ENCODE results near the gene C3AR1.
"Not testable (repeated sequence)": the region's sequence is repeated elsewhere in the genome, so short reads cannot be mapped to it uniquely, and the experiment has no call there.

C3AR1 gene

DNA sequence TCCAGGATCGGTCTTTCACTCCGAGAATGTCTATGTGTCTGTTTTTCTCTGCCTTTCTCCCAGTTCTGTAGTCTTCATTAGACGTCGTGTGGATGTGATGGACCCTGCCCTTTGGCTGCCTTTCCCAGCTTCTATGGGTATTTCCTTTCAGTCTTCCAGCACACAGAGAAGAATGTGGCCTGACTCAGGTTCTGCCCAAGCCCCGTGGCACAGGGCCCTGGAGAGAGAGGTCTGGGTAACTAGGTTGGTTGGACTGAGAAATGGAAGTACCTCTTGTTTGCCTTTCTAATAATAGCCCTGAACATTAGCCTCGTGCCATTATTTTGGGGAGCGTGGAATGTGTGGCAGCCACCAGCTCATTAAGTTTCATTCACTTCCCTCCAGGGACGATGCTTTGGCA is 29.8 kb downstream of the C3AR1 start:
- H3K4me1 ChIP-seq (ENCODE audit: insufficient read depth, low read length) = peaks cover 60% of the 10 kb centered on the region
- H3K27me3 ChIP-seq (ENCODE audit: control insufficient read depth in 1 of 2, insufficient read depth in 2 of 2, low read length in 2 of 2) = no peaks in the 10 kb centered on the region
- no peak overlapping the region for H3K27ac ChIP-seq (ENCODE audit: low read depth, low read length)
- H3K4me3 ChIP-seq (ENCODE audit: low read depth in 1 of 2, low read length in 2 of 2) = no peak overlapping the region
- H3K9ac ChIP-seq (ENCODE audit: low read length) = no peak overlapping the region
- no peaks in the 10 kb centered on the region for H3K9me3 ChIP-seq (ENCODE audit: low read length)
- H3K36me3 ChIP-seq (ENCODE audit: insufficient read depth, low read length) = peaks cover 18% of the 10 kb centered on the region

GRCh38 chr12:8035440-8036010 is 30.6 kb downstream of the C3AR1 start:
- no peaks in the 10 kb centered on the region for H3K9me3 ChIP-seq (ENCODE audit: low read length)
- H3K27ac ChIP-seq (ENCODE audit: low read depth, low read length) = peak overlapping the region; percentile 37
- H3K9ac ChIP-seq (ENCODE audit: low read length) = peak overlapping the region; percentile 98
- peaks cover 60% of the 10 kb centered on the region for H3K4me1 ChIP-seq (ENCODE audit: insufficient read depth, low read length)
- peak overlapping the region in 1 of 2 donors; percentile 97 for H3K4me3 ChIP-seq (ENCODE audit: low read depth in 1 of 2, low read length in 2 of 2)
- H3K27me3 ChIP-seq (ENCODE audit: control insufficient read depth in 1 of 2, insufficient read depth in 2 of 2, low read length in 2 of 2) = no peaks in the 10 kb centered on the region
- H3K36me3 ChIP-seq (ENCODE audit: insufficient read depth, low read length) = peaks cover 11% of the 10 kb centered on the region

DNA sequence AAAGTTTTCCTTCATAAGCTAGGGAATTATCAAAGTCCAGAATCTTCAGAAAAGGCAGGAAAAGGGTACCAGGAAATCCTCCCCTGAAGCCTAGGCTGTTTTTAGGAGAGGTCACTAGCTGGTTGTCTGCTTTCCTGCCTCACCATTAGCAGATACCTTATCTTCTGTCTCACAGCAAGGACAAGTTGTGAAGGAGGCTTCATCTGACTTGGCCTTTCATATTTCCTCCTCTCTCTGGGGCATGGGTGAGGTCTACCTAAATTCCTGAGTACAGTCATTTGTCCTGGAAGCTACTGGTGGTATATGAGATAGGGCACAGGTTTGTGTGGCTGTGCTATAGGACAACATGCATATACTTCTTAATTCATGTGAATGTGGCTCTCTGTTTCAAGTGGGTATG is 31.4 kb downstream of the C3AR1 start:
- H3K9ac ChIP-seq (ENCODE audit: low read length) = peak overlapping the region; percentile 98
- H3K4me1 ChIP-seq (ENCODE audit: insufficient read depth, low read length) = peaks cover 60% of the 10 kb centered on the region
- H3K27me3 ChIP-seq (ENCODE audit: control insufficient read depth in 1 of 2, insufficient read depth in 2 of 2, low read length in 2 of 2) = no peaks in the 10 kb centered on the region
- H3K9me3 ChIP-seq (ENCODE audit: low read length) = no peaks in the 10 kb centered on the region
- H3K4me3 ChIP-seq (ENCODE audit: low read depth in 1 of 2, low read length in 2 of 2) = peak overlapping the region in 1 of 2 donors; percentile 97
- peaks cover 4% of the 10 kb centered on the region for H3K36me3 ChIP-seq (ENCODE audit: insufficient read depth, low read length)
- no peak overlapping the region for H3K27ac ChIP-seq (ENCODE audit: low read depth, low read length)

DNA sequence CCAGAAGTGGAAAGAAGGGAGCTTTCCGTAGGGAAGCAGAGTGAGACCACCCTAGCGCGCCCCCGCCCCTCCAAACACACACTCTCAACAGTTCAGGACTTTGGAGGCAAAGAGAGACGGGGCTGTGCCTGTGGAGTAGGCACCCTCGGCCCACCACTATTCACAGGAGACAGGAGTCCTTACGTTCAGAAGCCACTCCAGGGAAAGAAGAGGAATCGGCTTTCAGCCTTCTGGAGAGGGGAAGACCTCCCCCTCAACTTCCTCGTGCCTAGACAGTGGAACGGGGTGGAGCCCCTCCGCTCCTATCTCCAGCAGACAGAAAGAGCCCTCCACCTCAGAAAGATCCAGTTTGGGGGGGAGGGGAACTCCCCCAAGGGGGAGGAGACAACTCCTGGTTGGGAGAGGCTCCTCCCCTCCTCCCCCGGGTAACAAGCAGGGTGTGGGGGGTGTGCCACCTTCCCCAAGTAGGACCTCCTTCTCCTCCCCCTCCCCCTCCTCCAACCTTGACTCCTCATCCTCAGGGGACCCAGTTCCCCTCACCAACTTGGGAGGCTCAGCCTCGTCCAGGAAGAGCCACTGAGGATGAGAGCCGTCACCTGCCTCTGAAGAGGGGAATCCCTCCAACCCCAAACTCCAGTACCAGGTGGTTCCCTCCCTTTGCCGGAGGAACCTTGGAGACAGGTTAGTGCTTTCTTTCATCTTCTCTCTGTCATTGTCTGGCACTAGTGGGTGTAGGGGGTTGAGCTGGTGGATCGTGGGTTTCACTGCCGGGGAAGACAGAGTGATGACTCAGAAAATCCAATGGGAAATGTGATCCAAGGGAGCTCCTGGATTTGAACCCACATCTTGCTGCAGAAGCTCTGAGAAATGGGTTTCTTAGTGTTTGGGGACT is 32.8 kb downstream of the C3AR1 start:
- H3K27ac ChIP-seq (ENCODE audit: low read depth, low read length) = peak overlapping the region; percentile 99
- peaks cover 49% of the 10 kb centered on the region for H3K4me1 ChIP-seq (ENCODE audit: insufficient read depth, low read length)
- H3K36me3 ChIP-seq (ENCODE audit: insufficient read depth, low read length) = no peaks in the 10 kb centered on the region
- H3K27me3 ChIP-seq (ENCODE audit: control insufficient read depth in 1 of 2, insufficient read depth in 2 of 2, low read length in 2 of 2) = no peaks in the 10 kb centered on the region
- H3K4me3 ChIP-seq (ENCODE audit: low read depth in 1 of 2, low read length in 2 of 2) = peak overlapping the region; percentile 89 to 97
- peak overlapping the region; percentile 98 for H3K9ac ChIP-seq (ENCODE audit: low read length)
- H3K9me3 ChIP-seq (ENCODE audit: low read length) = no peaks in the 10 kb centered on the region

DNA sequence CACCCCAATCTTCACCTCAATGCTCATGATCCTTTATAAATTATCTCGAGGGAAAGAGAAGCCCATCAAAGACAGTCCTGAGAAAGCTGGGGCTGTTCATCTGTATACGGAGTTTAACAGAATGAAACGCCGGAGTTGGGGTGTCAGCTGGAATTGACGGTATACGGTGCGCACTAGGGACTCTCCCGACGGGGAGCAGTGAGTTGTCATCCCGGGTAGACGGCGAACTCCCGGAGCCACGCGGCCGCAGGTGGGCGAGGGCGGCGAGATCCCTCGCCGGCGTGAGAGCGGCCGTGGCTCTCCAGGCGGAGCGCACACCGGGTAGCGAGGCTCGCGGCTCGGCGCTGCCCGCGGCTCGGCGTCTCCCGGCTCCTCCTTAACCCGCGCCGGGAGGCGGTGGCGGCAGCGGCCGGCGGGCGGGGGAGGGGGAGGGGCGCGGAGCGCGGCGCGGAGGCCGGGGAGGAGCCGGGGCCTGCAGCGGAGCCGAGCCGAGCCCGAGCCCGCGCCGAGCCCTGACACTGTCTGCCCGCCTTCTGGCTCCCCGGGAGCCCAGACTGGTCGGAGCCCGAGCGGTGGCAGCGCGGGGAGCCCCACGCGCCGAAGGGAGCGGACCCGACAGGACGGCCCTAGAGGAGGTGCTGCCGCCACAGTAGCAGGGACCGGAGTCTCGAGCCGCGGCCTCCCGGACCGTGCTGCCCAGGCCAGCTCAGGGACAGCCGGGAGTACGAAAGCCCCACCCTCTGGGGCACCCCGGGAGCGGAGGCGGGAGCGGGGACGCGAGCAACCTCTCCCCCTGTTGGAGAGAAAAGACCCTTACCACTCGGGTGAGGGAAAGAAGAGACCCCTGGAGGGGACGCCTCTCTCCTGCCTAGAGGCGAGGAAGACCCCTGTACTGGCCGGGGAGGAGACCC is 33.7 kb downstream of the C3AR1 start, which contains the start of gene FOXJ2:
TSS of gene FOXJ2 (plus strand) at position 475 of the 911 bp plus-strand sequence. CDS start 7,117 bp downstream, outside the sequence.
- H3K27me3 ChIP-seq (ENCODE audit: control insufficient read depth in 1 of 2, insufficient read depth in 2 of 2, low read length in 2 of 2) = no peaks in the 10 kb centered on the region
- H3K4me1 ChIP-seq (ENCODE audit: insufficient read depth, low read length) = peaks cover 40% of the 10 kb centered on the region
- H3K4me3 ChIP-seq (ENCODE audit: low read depth in 1 of 2, low read length in 2 of 2) = peak within 1 kb of the TSS; percentile 89 to 97
- H3K27ac ChIP-seq (ENCODE audit: low read depth, low read length) = peak within 1 kb of the TSS; percentile 99
- peak within 1 kb of the TSS; percentile 98 for H3K9ac ChIP-seq (ENCODE audit: low read length)
- no peaks in the 10 kb centered on the region for H3K9me3 ChIP-seq (ENCODE audit: low read length)
- H3K36me3 ChIP-seq (ENCODE audit: insufficient read depth, low read length) = no peaks in the 10 kb centered on the region

- H3K9me3 ChIP-seq (ENCODE audit: low read length) = no peaks in the 10 kb centered on the region
- peak overlapping the region; percentile 37 to 62 for H3K4me3 ChIP-seq (ENCODE audit: low read depth in 1 of 2, low read length in 2 of 2)
- H3K4me1 ChIP-seq (ENCODE audit: insufficient read depth, low read length) = peaks cover 34% of the 10 kb centered on the region
- H3K36me3 ChIP-seq (ENCODE audit: insufficient read depth, low read length) = no peaks in the 10 kb centered on the region
- no peaks in the 10 kb centered on the region for H3K27me3 ChIP-seq (ENCODE audit: control insufficient read depth in 1 of 2, insufficient read depth in 2 of 2, low read length in 2 of 2)
- H3K27ac ChIP-seq (ENCODE audit: low read depth, low read length) = peak overlapping the region; percentile 74
- peak overlapping the region; percentile 88 for H3K9ac ChIP-seq (ENCODE audit: low read length)
Observed at GRCh38 chr12:8031872-8032241, 34.3 kb downstream of the C3AR1 start.

DNA sequence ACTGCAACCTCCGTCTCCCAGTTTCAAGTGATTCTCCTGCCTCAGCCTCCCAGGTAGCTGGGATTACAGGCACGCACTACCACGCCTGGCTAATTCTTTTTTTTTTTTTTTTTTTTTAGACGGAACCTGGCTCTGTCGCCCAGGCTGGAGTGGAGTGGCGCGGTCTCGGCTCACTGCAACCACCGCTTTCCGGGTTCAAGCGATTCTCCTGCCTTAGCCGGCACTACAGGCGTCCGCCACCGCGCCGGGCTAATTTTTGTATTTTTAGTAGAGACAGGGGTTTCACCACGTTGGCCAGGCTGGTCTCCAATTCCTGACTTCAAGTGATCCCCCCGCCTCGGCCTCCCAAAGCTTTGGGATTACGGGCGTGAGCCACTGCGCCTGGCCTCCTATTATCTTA is 35.1 kb downstream of the C3AR1 start:
- not testable (repeated sequence) for H3K9ac ChIP-seq (ENCODE audit: low read length); H3K27ac ChIP-seq (ENCODE audit: low read depth, low read length); H3K4me3 ChIP-seq (ENCODE audit: low read depth in 1 of 2, low read length in 2 of 2); H3K27me3 ChIP-seq (ENCODE audit: control insufficient read depth in 1 of 2, insufficient read depth in 2 of 2, low read length in 2 of 2); H3K9me3 ChIP-seq (ENCODE audit: low read length); H3K36me3 ChIP-seq (ENCODE audit: insufficient read depth, low read length)
- H3K4me1 ChIP-seq (ENCODE audit: insufficient read depth, low read length) = peaks cover 25% of the 10 kb centered on the region

DNA sequence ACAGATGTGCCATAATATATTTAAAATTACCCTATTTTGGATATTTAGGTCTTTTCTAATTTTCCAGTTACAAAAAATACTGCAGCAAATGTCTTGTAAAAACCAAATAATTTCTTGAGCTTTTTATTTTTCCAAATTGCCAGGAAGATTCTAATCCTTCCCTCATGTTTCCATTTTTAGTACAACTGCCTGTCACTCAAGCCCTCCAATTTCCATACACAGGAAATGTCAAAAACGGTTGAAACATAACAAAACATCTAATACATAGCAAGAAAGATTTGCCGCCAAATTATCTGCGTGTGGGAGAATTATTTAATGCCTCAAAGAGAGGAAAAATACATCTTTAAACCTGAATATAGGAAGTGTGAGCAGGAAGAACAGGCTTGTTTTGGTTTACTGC is 36.0 kb downstream of the C3AR1 start:
- no peak overlapping the region for H3K27ac ChIP-seq (ENCODE audit: low read depth, low read length)
- H3K9ac ChIP-seq (ENCODE audit: low read length) = no peak overlapping the region
- no peaks in the 10 kb centered on the region for H3K36me3 ChIP-seq (ENCODE audit: insufficient read depth, low read length)
- H3K27me3 ChIP-seq (ENCODE audit: control insufficient read depth in 1 of 2, insufficient read depth in 2 of 2, low read length in 2 of 2) = no peaks in the 10 kb centered on the region
- no peak overlapping the region for H3K4me3 ChIP-seq (ENCODE audit: low read depth in 1 of 2, low read length in 2 of 2)
- H3K4me1 ChIP-seq (ENCODE audit: insufficient read depth, low read length) = peaks cover 17% of the 10 kb centered on the region
- H3K9me3 ChIP-seq (ENCODE audit: low read length) = no peaks in the 10 kb centered on the region

DNA sequence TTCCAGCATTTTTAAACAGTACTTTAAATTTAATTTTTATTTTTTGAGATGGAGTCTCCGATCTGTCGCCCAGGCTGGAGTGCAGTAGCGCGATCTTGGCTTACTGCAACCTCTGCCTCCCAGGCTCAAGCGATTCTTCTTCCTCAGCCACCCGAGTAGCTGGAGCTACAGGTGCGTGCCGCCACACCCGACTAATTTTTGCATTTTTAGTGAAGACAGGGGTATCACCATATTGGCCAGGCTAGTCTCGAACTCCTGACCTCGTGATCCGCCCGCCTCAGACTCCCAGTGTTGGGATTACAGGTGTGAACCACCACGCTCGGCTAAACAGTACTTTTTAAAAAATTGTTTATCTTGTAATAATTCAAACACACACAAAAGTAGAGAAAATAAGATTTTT is 37.9 kb downstream of the C3AR1 start:
- no peak overlapping the region for H3K27ac ChIP-seq (ENCODE audit: low read depth, low read length)
- no peaks in the 10 kb centered on the region for H3K4me1 ChIP-seq (ENCODE audit: insufficient read depth, low read length)
- no peak overlapping the region for H3K4me3 ChIP-seq (ENCODE audit: low read depth in 1 of 2, low read length in 2 of 2)
- H3K27me3 ChIP-seq (ENCODE audit: control insufficient read depth in 1 of 2, insufficient read depth in 2 of 2, low read length in 2 of 2) = no peaks in the 10 kb centered on the region
- H3K9ac ChIP-seq (ENCODE audit: low read length) = no peak overlapping the region
- H3K9me3 ChIP-seq (ENCODE audit: low read length) = no peaks in the 10 kb centered on the region
- H3K36me3 ChIP-seq (ENCODE audit: insufficient read depth, low read length) = no peaks in the 10 kb centered on the region

DNA sequence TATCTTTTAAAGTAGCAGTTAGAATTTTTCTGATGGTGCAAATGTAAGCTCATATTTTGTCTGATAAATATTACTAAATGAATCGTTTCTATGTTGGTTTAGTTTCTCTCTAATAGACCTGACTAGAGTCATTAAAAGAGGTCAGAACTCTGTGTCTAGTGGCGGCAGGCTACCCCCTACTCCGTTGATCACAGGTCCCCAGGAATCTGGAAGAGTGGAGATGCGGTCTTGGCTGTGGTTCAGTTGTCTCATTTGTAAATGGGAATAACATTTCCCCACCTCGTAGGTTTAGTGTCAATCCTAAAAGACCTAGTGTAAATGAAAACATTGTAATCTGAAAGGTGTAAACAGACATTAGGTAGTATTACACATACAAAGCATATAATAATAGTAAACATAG is 38.3 kb downstream of the C3AR1 start:
- Histone ChIP-seq H3K4me1 (ENCODE audit: insufficient read depth, low read length) (no peaks in the 10 kb centered on the region), H3K4me3 (ENCODE audit: low read depth in 1 of 2, low read length in 2 of 2) (no peak overlapping the region), H3K27ac (ENCODE audit: low read depth, low read length) (no peak overlapping the region), H3K36me3 (ENCODE audit: insufficient read depth, low read length) (no peaks in the 10 kb centered on the region), H3K9me3 (ENCODE audit: low read length) (no peaks in the 10 kb centered on the region), H3K27me3 (ENCODE audit: control insufficient read depth in 1 of 2, insufficient read depth in 2 of 2, low read length in 2 of 2) (no peaks in the 10 kb centered on the region), H3K9ac (ENCODE audit: low read length) (no peak overlapping the region)

GRCh38 chr12:8026291-8026900 is 39.8 kb downstream of the C3AR1 start:
- Histone ChIP-seq H3K4me3 (ENCODE audit: low read depth in 1 of 2, low read length in 2 of 2) (peak overlapping the region; percentile 49 to 80), H3K27ac (ENCODE audit: low read depth, low read length) (peak overlapping the region; percentile 95), H3K36me3 (ENCODE audit: insufficient read depth, low read length) (no peaks in the 10 kb centered on the region), H3K9me3 (ENCODE audit: low read length) (no peaks in the 10 kb centered on the region), H3K27me3 (ENCODE audit: control insufficient read depth in 1 of 2, insufficient read depth in 2 of 2, low read length in 2 of 2) (no peaks in the 10 kb centered on the region), H3K4me1 (ENCODE audit: insufficient read depth, low read length) (no peaks in the 10 kb centered on the region), H3K9ac (ENCODE audit: low read length) (peak overlapping the region; percentile 94)
